ENCODE measurements around the gene SPECC1. TPM values are rescaled to one million over a fixed set of nuclear protein-coding genes. Genes with fewer than 3 reads are reported as not detected.

Gene SPECC1
- total RNA-seq, 1 donor from 2014 or later: 7.5 TPM

GRCh38 chr17:20280051-20280450, 270.9 kb downstream of the SPECC1 start:
- CTCF ChIA-PET: no interaction called here
- Mint-ChIP-seq H3K27ac (no peak overlapping the region), H3K9me3 (no peaks in the 10 kb centered on the region), H3K36me3 (ENCODE audit: low read depth) (no peaks in the 10 kb centered on the region), H3K4me3 (no peak overlapping the region), H3K4me1 (no peaks in the 10 kb centered on the region), H3K27me3 (no peaks in the 10 kb centered on the region)
- POLR2A ChIA-PET: no interaction called here
- DNase-seq: no peak
- intact Hi-C loops (cut with micrococcal nuclease): no loop called here
- TF ChIP-seq CTCF (IDR thresholded peaks at IDR 0.05): no peak
- ATAC-seq (ENCODE audit: low read depth): no peak

GRCh38 chr17:20280851-20281250, 271.7 kb downstream of the SPECC1 start:
- intact Hi-C loops (cut with micrococcal nuclease): no loop called here
- ChIA-PET CTCF (no interaction called here), POLR2A (no interaction called here)
- Mint-ChIP-seq H3K27me3 (no peaks in the 10 kb centered on the region), H3K27ac (no peak overlapping the region), H3K36me3 (ENCODE audit: low read depth) (no peaks in the 10 kb centered on the region), H3K4me1 (no peaks in the 10 kb centered on the region), H3K4me3 (no peak overlapping the region), H3K9me3 (no peaks in the 10 kb centered on the region)
- DNase-seq (no peak), ATAC-seq (ENCODE audit: low read depth) (no peak)
- no peak for TF ChIP-seq CTCF (IDR thresholded peaks at IDR 0.05)

- ATAC-seq (ENCODE audit: low read depth) (no peak), DNase-seq (no peak)
- intact Hi-C loops (cut with micrococcal nuclease): no loop called here
- Mint-ChIP-seq H3K36me3 (ENCODE audit: low read depth) (no peaks in the 10 kb centered on the region), H3K9me3 (no peaks in the 10 kb centered on the region), H3K27ac (no peak overlapping the region), H3K4me3 (no peak overlapping the region), H3K4me1 (no peaks in the 10 kb centered on the region), H3K27me3 (no peaks in the 10 kb centered on the region)
- POLR2A ChIA-PET: no interaction called here
- CTCF ChIA-PET: no interaction called here
- TF ChIP-seq CTCF (IDR thresholded peaks at IDR 0.05): no peak
Observed at GRCh38 chr17:20281860-20282259, 272.7 kb downstream of the SPECC1 start.

GRCh38 chr17:20282526-20283308, 273.6 kb downstream of the SPECC1 start:
- no peak for TF ChIP-seq CTCF (IDR thresholded peaks at IDR 0.05)
- H3K27me3 Mint-ChIP-seq: no peaks in the 10 kb centered on the region
- no peak overlapping the region for H3K27ac Mint-ChIP-seq
- no peaks in the 10 kb centered on the region for H3K4me1 Mint-ChIP-seq
- intact Hi-C loops (cut with micrococcal nuclease): no loop called here
- no peaks in the 10 kb centered on the region for H3K36me3 Mint-ChIP-seq (ENCODE audit: low read depth)
- CTCF ChIA-PET: no interaction called here
- no peaks in the 10 kb centered on the region for H3K9me3 Mint-ChIP-seq
- H3K4me3 Mint-ChIP-seq: no peak overlapping the region
- no peak for DNase-seq
- no peak for ATAC-seq (ENCODE audit: low read depth)
- POLR2A ChIA-PET: no interaction called here

GRCh38 chr17:20284022-20284421, 274.9 kb downstream of the SPECC1 start:
- ATAC-seq (ENCODE audit: low read depth) (no peak), DNase-seq (no peak)
- CTCF ChIA-PET: no interaction called here
- H3K27ac Mint-ChIP-seq: no peak overlapping the region
- intact Hi-C loops (cut with micrococcal nuclease): no loop called here
- no peaks in the 10 kb centered on the region for H3K36me3 Mint-ChIP-seq (ENCODE audit: low read depth)
- H3K9me3 Mint-ChIP-seq: no peaks in the 10 kb centered on the region
- no peak overlapping the region for H3K4me3 Mint-ChIP-seq
- TF ChIP-seq CTCF (IDR thresholded peaks at IDR 0.05): no peak
- no peaks in the 10 kb centered on the region for H3K4me1 Mint-ChIP-seq
- POLR2A ChIA-PET: no interaction called here
- no peaks in the 10 kb centered on the region for H3K27me3 Mint-ChIP-seq

All from activated B cell treated with CpG ODN at 0.5 μM for 24 hours (primary cell).